Activated CD8-positive, alpha-beta memory T cell treated with anti-CD3 and anti-CD28 coated beads for 48 hours (primary cell): ENCODE measurements around the gene HDAC9.

Experiments used
- DNase-seq, 3 experiments: peaks; one replicate each; pipeline ENCODE4 v3.0.0-alpha.2; 2020; ENCODE audit warnings: low read depth in 2 of 3, low spot score in 2 of 3

The HDAC9 gene

DNA sequence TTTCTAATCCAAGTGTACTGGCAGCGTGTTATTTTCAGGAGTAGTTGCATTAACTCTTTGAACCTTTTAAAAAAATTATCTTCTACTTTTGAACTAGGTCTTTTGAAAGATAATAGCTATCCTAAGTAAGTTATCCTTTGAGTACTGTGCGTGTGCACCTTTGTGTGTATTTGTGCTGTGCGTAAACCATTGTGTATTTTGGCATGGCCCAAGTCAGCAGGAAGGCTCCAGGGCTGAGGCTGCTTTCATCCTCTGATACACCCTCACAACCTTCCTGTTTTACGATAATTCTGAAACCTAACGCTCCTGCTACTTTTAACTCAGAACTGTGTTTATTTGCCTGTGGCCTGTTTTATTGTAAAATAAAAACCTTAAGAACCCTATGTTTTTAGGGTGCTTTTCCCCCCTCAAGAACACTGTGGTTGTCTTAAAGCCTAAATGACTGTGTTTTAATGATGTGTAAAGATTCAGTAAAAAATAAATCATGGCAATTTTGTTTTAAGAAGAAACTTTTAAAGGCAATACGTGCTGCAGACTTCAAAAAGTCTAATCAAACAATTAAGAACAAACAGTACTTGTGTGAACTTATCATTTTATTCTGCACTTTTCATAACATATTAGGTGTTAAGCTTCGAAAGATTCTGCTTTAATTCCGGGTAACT is 57.5 kb downstream of the HDAC9 start:
- DNase-seq = no peak

DNA sequence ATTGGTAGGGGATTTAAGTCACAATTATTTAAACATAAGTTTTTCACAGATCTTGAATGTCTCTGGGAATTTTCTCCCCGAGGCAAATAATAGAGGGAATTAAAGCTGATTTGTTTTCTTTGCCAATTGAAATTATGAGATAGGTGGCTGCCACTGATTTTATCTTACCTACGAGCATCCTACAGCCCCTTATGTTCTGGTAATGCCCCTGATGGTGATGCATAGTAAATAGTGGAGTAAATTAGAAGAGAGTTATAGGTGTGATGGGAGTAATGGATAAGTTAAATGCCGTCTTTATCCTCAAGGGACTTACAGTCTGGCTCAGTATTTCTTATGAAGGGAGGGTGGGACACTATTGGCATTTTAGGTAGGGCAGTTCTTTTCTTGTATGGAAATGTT is 58.1 kb downstream of the HDAC9 start:
- DNase-seq = no peak

DNA sequence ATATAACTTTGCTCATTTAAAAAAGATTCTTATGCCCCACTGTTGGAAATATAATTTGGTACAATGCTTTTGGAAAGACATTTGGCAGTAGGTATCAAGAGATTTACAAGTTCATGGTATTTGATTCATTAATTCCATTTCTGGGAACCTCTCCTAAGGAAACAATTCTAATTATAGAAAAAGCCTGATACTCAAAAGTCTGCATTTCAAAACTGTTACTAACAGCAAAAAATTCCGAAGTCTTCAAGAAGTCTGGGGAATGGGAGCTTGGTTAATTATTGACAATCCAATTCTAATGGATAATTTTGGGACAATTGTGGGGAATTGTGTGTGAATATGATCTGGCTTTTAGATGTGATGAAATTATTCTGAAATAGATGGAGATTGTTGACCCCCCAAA is 59.6 kb downstream of the HDAC9 start:
- DNase-seq = no peak

DNA sequence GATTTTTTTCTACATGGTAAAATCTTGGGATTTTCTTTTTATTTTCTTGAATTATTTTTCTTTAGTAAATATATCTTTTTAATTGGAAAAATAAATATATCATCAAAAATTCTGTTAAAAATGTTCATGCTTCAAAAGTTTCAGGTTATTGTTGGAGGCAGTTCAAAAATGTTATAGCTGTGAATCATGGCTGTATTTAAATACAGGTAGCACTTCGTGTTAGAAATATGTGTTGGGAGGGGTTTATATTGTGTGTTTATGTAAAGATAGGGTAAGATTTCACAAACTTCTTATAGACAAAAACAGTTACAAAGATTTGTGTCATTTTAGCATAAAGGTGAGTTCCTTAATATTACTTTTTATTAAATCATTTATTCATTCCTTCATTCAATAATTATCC is 60.4 kb downstream of the HDAC9 start:
- no peak for DNase-seq

DNA sequence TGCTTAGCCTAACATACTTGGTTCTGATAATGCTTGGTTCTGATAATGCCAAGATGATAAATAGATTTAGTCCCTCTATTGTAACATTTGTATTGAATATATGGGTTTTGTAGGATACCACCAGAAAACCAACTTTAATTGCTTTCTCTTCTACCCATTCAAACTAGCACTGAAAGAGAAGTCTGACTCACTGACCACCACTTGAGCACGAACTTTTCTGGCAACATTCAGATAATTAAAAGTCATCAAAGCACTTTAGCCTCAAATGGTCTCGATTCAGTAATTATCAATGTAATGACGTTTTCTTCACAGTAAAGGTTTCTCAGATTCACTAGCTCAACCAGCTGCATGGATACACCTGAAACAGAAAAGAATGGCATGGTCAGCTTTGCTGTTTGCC is 63.0 kb downstream of the HDAC9 start:
- no peak for DNase-seq

DNA sequence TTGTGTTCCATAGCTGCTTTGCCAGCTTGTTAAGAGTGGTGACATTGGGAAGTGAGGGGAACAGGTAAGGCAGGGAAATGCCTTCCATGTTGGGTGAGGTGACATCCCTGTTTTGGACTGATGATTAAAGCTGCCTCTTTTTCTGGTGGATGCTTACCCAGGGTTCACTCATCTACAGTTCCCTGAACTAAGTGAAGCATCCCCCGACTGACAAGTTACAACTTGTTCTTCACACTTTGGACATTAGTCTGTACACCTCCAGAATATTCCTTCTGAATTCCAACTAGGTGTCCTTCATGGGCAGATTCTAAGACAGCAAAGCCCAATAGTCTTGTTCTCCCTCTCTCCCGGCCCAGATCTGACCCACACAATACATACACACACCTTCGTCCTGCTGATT is 63.4 kb downstream of the HDAC9 start:
- DNase-seq = no peak

DNA sequence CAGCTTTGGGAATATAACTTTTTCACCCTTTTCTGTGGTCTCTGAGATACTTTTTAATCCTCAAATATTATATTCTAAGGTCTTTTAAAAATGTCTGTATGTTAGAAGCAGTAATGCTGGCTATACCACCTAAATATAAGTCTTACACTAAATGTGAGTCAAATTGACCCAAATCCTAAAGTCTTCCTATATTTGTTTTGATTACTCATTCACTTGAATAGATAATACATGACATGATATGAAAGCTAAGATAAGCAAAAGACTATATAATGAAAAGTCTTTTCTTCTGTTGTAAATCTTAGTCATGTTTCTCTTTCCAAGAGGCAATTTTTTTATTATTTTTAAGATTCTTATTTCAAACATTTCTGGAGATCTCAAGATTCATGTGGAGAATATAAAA is 64.2 kb downstream of the HDAC9 start:
- no peak for DNase-seq

DNA sequence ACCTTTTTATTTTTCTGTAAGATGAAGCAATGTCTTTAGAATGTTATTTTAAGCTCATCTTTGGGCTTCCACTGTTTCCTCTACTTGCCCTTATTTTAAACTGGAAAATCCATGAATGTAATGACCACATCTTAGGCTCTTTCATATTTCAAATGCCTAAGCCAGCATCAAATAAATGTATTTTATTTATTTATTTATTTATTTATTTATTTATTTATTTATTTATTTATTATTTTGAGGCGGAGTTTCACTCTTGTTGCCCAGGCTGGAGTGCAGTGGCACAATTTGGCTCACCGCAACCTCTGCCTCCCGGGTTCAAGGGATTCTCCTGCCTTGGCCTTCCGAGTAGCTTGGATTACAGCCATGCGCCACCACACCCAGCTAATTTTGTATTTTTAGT is 69.2 kb downstream of the HDAC9 start:
- DNase-seq = no peak

DNA sequence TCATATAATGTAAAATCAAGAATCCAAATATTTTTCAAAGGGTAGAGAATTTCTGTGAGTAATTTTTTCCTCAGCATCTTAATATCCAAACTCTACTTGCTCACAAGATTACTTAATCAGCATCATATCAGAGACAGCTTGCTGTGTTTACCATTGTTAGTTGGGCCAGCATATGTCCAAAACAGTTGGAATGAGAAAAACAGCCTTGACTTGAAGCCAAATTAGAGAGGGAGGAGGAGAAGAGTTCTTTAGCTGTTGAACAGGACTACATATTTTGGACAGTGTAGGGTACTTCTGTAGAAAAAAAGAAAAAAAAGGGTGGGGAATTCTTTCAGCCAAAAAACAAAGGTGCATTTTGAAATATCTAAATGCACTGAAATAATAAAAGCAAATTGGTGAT is 69.8 kb downstream of the HDAC9 start:
- DNase-seq = no peak

DNA sequence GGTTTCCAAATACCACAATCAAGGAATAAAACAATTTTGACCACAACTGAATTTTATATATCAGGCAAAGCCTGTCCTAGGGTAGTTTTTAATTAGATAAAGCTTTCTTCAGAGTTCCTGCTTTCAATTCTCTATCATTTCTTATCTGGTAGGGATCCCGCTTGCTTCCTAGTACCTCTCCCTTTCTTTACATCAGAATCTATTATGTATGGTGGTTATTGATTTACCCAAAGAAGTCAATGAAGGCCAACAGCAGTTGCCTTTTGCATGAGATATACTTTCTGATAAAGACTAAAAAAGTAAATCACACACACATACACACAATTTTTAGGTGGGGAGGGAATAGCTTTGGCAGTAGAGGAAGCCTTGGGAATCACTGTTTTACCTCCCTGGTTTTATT is 70.7 kb downstream of the HDAC9 start:
- no peak for DNase-seq

DNA sequence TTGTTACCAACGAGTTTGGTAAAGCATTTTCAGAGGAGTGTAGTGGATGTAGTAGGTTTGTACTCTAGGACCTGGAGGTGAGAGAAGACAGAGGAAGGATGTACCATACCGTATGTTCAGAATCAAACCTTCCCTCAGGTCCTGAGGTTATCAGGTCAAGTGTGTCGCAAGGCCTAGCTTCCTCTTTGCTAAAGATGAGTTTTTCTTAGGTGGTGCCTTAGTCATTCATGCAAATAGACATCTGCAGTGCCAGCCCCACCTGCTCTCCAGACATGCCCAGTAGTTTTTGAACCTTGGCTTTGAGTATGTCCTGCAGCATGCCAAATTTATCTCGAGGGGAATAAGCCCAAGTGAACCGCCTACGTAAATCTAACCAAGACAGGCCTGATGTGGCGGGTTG is 71.3 kb downstream of the HDAC9 start:
- DNase-seq = no peak

DNA sequence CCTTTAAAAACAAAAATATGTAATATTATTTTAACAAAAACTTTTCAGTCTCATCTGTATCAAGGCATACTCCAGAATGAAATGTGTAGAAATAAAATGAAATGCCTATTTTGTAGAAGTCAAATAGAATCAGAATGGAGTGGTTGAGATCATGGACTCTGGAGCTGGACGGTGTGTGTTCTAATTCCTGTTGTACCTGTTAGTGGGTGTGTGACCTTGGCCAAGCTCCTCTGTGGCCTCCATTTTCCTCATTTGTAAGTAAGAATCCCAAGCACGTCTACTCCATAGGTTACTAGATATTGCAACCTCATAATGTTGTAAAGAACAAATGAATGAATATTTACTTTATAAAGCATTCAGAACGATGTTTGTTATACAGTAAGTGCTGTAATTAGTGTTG is 74.9 kb downstream of the HDAC9 start:
- no peak for DNase-seq

DNA sequence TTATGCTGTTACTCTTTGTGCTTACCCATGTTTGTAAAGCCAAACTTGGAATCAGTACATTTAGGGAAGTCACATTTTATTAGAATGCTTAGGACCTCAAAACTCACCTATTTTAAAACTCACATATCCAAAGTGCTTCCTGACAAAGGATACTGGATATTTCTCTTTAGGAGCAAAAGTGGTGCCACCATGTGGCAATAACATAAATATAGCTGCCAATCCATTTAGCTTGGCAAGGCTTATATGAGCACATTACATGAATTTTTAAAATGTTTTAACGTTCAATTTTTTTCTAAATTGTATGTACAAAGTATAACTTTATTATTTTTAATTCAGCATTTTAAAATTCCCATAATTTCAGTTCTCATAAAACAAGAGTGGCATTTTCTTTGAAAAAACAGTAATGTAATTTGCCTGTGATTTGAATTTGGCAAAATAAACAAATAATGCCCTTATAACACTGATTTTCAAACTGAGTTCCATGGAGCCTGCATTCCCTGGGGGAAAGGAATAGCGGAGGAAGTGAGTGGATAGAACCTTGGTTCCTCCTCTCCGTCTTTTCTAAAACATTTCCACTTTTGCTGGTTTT is 75.4 kb downstream of the HDAC9 start:
- DNase-seq = no peak

DNA sequence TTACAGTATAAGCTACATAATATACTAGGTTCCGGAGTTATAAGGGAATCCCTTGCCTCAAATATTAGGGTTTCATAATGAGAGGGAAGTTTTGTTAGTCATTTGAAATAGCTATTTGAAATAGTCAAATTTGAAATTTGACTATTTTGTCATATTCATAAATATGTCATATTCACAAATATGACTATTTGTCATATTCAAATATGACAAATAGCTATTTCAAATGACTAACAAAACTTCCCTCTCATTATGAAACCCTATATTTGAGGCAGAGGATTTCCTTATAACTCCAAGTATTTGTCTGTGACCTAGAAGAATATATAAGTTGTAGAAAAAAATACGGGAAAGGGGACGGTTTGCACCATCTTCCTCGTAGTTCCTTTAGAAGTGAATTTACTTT is 76.6 kb downstream of the HDAC9 start:
- DNase-seq = no peak

DNA sequence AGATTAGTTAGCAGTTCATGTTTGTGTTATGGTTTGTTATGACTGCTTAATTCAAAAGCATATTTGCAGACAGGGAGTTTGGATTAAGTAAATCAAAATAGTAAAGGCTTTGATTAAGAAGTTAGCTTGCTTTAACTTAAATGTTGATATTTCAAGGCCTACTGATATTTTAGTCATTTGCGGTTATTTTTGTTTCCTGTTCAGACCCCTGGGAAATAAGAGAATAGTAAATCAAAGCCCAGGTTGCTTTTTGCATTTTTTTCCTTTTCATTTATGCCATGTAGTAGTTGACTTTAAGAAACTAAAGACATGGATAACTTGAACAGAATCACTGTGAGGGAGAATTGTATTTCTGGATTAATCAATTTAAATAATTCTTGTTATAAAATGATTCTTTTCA is 77.3 kb downstream of the HDAC9 start:
- DNase-seq = no peak

DNA sequence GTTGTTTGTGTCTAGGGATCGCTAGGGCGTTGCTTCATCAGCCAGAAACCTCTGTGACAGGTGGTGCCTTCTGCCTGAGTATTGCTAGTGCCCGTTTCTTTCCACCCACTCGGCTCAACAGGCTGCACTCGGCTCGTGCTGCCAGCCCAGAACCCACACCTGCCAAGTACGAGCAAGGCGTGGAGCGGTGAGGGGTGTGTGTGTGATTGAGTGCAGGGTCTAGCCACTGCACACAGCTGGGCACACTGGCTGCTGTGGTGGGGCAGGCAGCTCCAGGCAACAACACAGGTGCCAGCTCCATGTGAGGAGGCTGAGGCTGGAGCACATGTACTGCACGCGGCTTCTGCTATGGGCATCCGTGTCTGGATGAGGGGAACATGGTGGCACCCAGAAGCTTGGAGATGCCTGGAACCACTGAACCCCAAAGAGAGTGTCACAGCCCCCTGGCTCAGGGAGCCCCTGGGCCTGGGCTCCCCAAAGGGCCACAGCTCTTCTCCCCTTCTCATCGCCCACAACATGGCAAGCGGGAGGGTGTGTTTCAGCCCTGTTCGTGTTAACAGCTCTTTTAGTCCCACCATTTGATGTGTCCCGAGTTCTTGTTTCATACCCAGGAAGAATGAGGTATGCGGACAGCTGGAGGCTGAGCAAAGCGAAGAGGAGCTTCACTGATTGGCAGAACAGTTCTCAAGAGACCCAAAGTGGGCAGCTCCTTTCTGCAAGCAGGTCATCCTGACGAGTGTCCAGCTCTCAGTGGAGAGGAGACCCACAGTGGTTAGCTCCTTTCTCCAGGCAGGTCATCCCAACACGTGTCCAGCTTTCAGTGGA is 78.1 kb downstream of the HDAC9 start:
- DNase-seq = no peak

DNA sequence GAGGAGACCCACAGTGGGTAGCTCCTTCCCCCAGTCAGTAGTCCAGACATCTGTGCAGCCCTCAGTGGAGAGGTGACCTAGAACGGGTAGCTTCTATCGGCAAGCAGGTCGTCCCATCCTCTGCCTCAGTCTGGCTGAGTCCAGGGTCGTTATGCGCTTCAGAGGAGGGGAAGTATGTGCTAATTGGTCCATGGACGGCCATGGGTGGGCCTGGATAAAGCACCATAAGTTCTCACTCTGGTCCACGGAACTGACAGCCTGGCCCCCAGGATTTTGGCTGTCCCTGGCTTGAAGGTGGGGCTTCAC is 78.6 kb downstream of the HDAC9 start:
- no peak for DNase-seq

DNA sequence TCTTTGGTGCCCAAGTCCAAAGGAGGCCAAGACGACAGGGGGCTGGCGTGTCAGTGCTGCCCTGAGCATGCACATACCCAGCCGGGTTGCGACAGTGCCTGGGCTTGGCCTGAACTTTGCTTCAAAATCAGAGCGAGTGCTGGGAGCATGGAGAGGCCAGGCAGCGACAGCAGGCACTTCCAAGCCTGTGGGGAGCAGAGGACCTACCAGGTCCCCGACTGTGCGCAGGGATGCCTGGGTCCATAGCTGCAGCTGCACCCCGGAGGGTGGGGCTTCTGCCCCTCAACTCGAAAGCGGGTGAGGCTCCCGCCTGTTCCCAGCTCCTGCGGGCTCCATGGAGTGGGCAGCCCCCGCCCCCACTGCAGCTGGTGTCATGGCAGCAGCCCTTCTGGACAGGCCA is 79.1 kb downstream of the HDAC9 start:
- no peak for DNase-seq

DNA sequence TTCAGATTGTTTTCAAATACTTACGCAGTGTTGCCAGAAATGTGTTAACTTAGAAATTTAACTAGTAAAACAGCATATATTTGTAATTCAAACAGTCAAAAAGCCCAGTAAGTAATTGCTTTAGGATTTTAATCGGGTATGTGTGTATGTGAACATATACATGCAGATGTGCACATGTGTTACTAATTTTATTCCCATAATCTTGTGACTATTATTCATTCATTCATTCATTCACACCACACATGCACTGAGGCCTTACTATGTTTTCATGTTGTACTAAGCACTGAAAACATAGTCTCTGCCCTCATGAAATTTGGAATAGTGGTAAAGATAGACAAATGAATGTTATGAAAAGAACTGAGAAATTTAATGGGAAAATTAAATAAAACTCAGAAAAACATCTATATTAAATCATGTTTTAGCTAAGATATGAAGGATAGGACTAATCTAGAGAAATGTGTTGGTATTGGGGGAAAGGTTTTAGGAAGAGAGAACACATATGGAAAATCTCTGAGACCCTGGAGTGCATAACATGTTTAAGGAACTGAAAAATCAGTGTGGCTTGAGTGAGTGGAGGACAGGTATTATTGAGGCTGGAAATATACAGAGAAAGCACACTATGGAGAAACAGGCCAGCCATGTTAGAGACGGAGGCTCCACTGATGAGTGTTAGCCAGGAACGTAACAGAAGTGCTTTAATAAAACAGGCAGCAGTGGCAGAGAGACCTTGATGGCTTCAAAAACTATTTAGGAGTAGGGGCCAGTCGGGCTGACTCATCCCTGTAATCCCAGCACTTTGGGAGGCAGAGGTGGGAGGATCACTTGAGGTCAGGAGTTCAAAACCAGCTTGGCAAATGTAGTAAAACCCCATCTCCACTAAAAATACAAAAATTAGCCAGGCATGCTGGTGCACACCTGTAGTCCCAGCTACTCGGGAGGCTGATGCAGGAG is 80.3 kb downstream of the HDAC9 start:
- DNase-seq = no peak

DNA sequence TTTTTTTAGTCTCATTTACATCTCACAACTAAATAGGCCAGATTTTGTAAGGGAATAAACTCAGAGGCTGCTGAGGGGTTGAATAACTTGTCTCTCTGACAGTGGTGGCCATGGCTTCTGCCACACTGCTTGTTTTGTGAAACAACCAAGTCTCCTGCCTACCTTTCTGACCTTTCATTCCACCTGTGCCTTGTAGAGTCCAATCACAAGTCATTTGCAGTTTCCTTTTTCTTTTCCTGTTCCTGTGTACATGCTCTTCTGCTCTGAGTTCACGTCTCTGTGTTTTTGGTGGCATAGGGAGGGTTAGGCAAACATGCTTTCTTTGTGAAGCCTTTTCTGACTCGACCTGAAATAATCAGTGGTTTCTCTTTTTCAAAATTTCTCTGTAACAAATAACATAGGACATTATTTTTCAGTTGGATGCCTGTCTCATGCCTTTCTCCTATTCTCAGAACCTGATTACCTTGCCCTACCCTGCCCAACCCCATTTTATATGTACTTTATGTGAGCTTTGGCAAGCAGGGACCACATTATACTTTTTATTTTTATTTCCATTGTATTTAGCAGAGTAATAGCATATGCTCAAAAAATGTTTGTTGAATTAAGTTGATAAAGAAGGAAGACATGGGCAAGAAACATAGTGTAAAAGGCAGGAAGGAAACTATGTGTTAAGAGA is 81.7 kb downstream of the HDAC9 start:
- no peak for DNase-seq

DNA sequence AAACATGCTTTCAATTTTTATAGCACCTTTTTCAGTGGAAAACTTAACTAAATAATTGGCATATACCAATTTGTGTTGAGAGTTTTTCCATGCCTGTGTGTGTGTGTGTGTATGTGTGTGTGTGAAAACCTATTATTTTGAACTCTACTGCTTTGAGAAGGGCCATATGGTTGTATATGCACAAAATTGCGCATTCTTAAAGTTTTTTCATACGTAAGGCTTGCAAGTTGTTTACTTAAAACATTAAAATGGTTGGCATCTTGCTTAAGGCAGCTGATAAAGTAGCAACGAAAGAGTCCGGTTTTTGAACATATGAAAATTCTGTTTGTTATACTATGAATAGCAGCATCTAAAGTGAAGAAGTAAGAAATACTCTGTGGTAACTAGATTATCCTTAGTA is 84.1 kb downstream of the HDAC9 start:
- DNase-seq = no peak
